Left ventricle myocardium inferior (tissue), 1 donor: ENCODE data around the gene PHACTR4. TPM values are rescaled to one million over a fixed set of nuclear protein-coding genes. Genes with fewer than 3 reads are reported as not detected.
"Not testable (repeated sequence)": the region's sequence is repeated elsewhere in the genome, so short reads cannot be mapped to it uniquely, and the experiment has no call there.

Source experiments
- DNase-seq: peaks from one replicate; pipeline ENCODE4 v3.0.0-alpha.2; 2020
- H3K27ac ChIP-seq: fragments of 200-600 bp; replicated peaks from 2 replicates; pipeline ENCODE4 v1.8.0; 2021
- H3K27me3 ChIP-seq: fragments of 200-600 bp; 2 replicates; pipeline ENCODE4 v1.8.0; 2021; ENCODE audit warnings: low read depth
- H3K36me3 ChIP-seq: fragments of 200-600 bp; 2 replicates; pipeline ENCODE4 v1.8.0; 2021
- H3K4me1 ChIP-seq: fragments of 200-600 bp; 2 replicates; pipeline ENCODE4 v1.8.0; 2021
- H3K4me3 ChIP-seq: fragments of 200-600 bp; 2 replicates; pipeline ENCODE4 v1.8.0; 2021; ENCODE audit warnings: mild to moderate bottlenecking, moderate library complexity
- H3K9me3 ChIP-seq: fragments of 200-600 bp; replicated peaks from 2 replicates; pipeline ENCODE4 v1.8.0; 2021
- CTCF ChIP-seq: fragments of 200-600 bp; IDR thresholded peaks from 2 replicates; pipeline ENCODE4 v1.8.0; 2021; ENCODE audit warnings: antibody characterized with exemption, mild to moderate bottlenecking, borderline replicate concordance
- intact Hi-C: fragments of 100-400 bp; cut with micrococcal nuclease; formaldehyde crosslinking; loops from one replicate; pipeline ENCODE4 v1.11.0; 2022
- total RNA-seq: library from RNA; stranded (reverse); fragmentation: NEBNext Ultra II Directional; extraction: Animal tissue kit (Norgen Biotek cat#: 25700); gene quantifications from one replicate; pipeline ENCODE4 v1.2.1, GENCODE V29; 2021
- donor health status: DM: no; HTN: yes; CAD: no; lungs with severe emphysema.

PHACTR4 gene
- total RNA-seq, 1 donor from 2014 or later = 13.6 TPM

GRCh38 chr1:28364888-28365287, 4.7 kb upstream of the PHACTR4 start:
- DNase-seq = no peak
- Histone ChIP-seq H3K36me3 (no peaks in the 10 kb centered on the region), H3K27me3 (no peaks in the 10 kb centered on the region), H3K4me3 (no peak overlapping the region), H3K27ac (no peak overlapping the region), H3K4me1 (peaks cover 9% of the 10 kb centered on the region), H3K9me3 (no peaks in the 10 kb centered on the region)
- no peak for TF ChIP-seq CTCF
- intact Hi-C loops = no loop called here

DNA sequence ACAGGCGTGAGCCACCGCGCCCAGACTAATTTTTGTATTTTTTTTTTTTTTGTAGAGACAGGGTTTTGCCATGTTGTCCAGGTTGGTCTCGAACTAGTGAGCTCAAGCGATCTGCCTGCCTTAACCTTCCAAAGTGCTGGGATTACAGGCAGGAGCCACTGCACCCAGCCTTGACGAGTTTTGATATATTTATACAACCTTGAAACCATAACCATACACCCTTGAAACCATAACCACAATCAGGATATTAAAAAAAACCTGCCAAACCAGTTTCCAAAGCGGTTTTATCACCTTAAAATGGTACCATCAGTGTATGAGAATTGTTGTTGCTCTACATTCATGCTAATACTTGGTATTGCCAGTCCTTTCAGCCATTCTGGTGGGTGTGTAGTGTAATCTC, 3.7 kb upstream of the PHACTR4 start:
- Histone ChIP-seq H3K27me3 (no peaks in the 10 kb centered on the region), H3K36me3 (no peaks in the 10 kb centered on the region), H3K27ac (no peak overlapping the region), H3K4me3 (no peak overlapping the region), H3K9me3 (no peaks in the 10 kb centered on the region), H3K4me1 (peaks cover 19% of the 10 kb centered on the region)
- DNase-seq = no peak
- no peak for TF ChIP-seq CTCF
- intact Hi-C loops = no loop called here

DNA sequence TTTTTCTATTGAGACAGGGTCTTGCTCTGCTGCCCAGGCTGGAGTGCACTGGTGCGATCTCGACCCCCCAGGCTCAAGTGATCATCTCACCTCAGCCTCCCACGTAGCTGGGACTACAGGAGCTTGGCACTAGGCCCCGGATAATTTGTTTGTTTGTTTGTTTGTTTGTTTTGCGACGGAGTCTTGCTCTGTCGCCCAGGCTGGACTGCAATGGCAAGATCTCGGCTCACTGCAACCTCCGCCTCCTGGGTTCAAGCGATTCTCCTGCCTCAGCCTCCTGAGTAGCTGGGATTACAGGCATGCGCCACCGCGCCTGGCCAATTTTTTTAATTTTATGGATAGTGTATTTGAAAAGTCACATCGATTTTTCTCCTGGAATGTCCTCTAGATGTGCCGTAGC, 932 bp upstream of the PHACTR4 start:
- Histone ChIP-seq H3K4me1 (peaks cover 26% of the 10 kb centered on the region), H3K4me3 (peak overlapping the region; percentile 89)
- H3K27ac ChIP-seq, H3K36me3 ChIP-seq, intact Hi-C loops, DNase-seq, H3K9me3 ChIP-seq, H3K27me3 ChIP-seq: not testable (repeated sequence)

DNA sequence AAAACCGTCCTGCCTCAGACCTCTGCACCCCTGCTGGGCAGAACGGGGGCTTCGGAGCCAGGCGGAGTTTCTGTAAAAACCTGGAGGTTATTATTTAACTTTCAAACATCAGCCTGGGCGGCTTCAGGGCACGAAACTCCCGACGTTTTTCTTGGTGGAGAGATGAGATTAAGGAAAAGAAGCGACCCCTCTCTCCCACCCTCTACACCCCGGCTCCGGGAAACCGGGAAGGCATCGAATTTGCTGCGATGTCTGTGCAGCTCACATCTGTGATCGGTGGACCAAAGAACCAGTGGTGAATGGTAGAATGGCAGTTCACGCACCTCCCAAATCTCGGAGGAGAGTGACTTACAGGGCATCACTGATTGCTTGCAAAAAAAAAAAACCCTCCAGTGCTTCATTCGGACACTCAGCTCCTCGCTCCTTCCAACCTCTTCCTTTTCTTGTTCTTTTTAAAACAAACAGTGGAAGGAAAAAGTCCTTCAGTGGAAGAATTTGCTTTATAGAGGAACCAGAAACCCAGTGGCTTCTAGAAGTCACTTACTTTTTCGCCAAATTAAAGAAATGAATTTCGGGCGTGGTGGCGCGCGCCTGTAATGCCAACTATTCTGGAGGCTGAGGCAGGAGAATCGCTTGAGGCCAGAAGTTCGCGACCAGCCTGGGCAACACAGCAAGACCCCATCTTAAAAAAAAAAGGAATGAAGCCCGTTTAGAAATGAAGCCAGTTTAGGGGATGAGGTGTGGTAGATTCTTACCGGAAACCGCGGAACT, 884 bp downstream of the PHACTR4 start:
- Histone ChIP-seq H3K4me1 (peaks cover 26% of the 10 kb centered on the region), H3K4me3 (peak overlapping the region; percentile 89), H3K27ac (peak overlapping the region; percentile 95), H3K9me3 (no peaks in the 10 kb centered on the region), H3K36me3 (no peaks in the 10 kb centered on the region), H3K27me3 (no peaks in the 10 kb centered on the region)
- no peak for DNase-seq
- intact Hi-C loops = no loop called here
- TF ChIP-seq CTCF = peak; percentile 21

GRCh38 chr1:28371010-28371377, 1.5 kb downstream of the PHACTR4 start:
- no peak overlapping the region for H3K27ac ChIP-seq
- DNase-seq = no peak
- H3K4me3 ChIP-seq = peak overlapping the region; percentile 89

DNA sequence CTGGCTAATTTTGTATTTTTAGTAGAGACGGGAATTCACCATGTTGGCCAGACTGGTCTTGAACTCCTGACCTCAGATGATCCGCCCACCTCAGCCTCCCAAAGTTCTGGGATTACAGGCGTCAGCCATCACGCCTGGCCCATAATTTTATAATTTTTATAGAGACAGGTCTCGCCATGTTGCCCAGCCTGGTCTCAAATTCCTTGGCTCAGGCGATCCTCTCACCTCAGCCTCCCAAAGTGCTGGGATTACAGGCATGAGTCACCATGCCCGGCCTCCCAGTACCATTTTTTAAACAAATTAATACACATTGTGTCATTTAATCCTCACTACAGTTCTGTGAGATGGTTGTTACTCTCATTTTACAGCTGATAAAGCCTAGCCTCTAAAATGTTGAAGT, 3.9 kb downstream of the PHACTR4 start:
- H3K36me3 ChIP-seq, H3K4me3 ChIP-seq, DNase-seq, H3K9me3 ChIP-seq, H3K27ac ChIP-seq, intact Hi-C loops, H3K27me3 ChIP-seq: not testable (repeated sequence)
- H3K4me1 ChIP-seq = peaks cover 26% of the 10 kb centered on the region

More at GRCh38 chr1:28371010-28371377, 1.5 kb downstream of the PHACTR4 start:
- no peak for TF ChIP-seq CTCF
- Histone ChIP-seq H3K9me3 (no peaks in the 10 kb centered on the region), H3K27me3 (no peaks in the 10 kb centered on the region), H3K4me1 (peaks cover 26% of the 10 kb centered on the region), H3K36me3 (no peaks in the 10 kb centered on the region)
- intact Hi-C loops = no loop called here
